MM.1S (cell line): ENCODE measurements around the gene DPP9.

ENCODE experiments used
- DNase-seq: peaks from one replicate; pipeline ENCODE4 v3.0.0-alpha.2; 2015
- H2AFZ ChIP-seq: fragments of 300-600 bp; sonication (generic); 2 replicates; pipeline ENCODE4 v1.6.0; 2016; ENCODE audit warnings: antibody characterized with exemption, low read length
- H3F3A ChIP-seq: fragments of 300-600 bp; sonication (generic); 2 replicates; pipeline ENCODE4 v1.6.1; 2016; ENCODE audit warnings: mild to moderate bottlenecking, antibody characterized with exemption, low read length, moderate library complexity, mixed read lengths; ENCODE audit not compliant: insufficient read depth
- H3K27ac ChIP-seq: fragments of 300-600 bp; sonication (generic); 2 replicates; pipeline ENCODE4 v1.5.1; 2016; ENCODE audit warnings: mild to moderate bottlenecking, low read length
- H3K27me3 ChIP-seq: fragments of 300-600 bp; sonication (generic); replicated peaks from 2 replicates; pipeline ENCODE4 v1.6.0; 2016; ENCODE audit warnings: low read length; ENCODE audit not compliant: insufficient read depth
- H3K36me3 ChIP-seq: fragments of 300-600 bp; sonication (generic); replicated peaks from 2 replicates; pipeline ENCODE4 v1.6.1; 2016; ENCODE audit warnings: mild to moderate bottlenecking, low read length, mixed read lengths; ENCODE audit not compliant: insufficient read depth
- H3K4me1 ChIP-seq: fragments of 300-600 bp; sonication (generic); 2 replicates; pipeline ENCODE4 v1.6.1; 2016; ENCODE audit warnings: low read length, mixed read lengths
- H3K4me2 ChIP-seq: fragments of 300-600 bp; sonication (generic); 2 replicates; pipeline ENCODE4 v1.6.0; 2016; ENCODE audit warnings: low read depth, low read length
- H3K4me3 ChIP-seq: fragments of 300-600 bp; sonication (generic); 2 replicates; pipeline ENCODE4 v1.5.1; 2016; ENCODE audit warnings: low read length, mixed read lengths
- H3K79me2 ChIP-seq: fragments of 300-600 bp; sonication (generic); 2 replicates; pipeline ENCODE4 v1.6.1; 2016; ENCODE audit warnings: mixed run types, low read length, mixed read lengths
- H3K9ac ChIP-seq: fragments of 300-600 bp; sonication (generic); 2 replicates; pipeline ENCODE4 v1.6.1; 2016; ENCODE audit warnings: low read length, mixed read lengths
- H3K9me2 ChIP-seq: fragments of 300-600 bp; sonication (generic); replicated peaks from 2 replicates; pipeline ENCODE4 v1.6.1; 2016; ENCODE audit warnings: mild to moderate bottlenecking, low read length, mixed read lengths; ENCODE audit not compliant: insufficient read depth
- H3K9me3 ChIP-seq: fragments of 300-600 bp; sonication (generic); replicated peaks from 2 replicates; pipeline ENCODE4 v1.6.1; 2016; ENCODE audit warnings: mild to moderate bottlenecking, low read length, mixed read lengths; ENCODE audit not compliant: insufficient read depth
- H4K20me1 ChIP-seq: fragments of 300-600 bp; sonication (generic); 2 replicates; pipeline ENCODE4 v1.6.1; 2016; ENCODE audit warnings: mild to moderate bottlenecking, low read length, moderate library complexity, mixed read lengths; ENCODE audit not compliant: insufficient read depth
- EZH2 ChIP-seq: fragments of 300-600 bp; sonication (generic); optimal IDR thresholded peaks from 2 replicates; pipeline ENCODE3; 2017; ENCODE audit warnings: low read depth, mild to moderate bottlenecking, antibody characterized with exemption, low read length, mixed read lengths
- EZH2phosphoT487 ChIP-seq: fragments of 300-600 bp; sonication (generic); IDR thresholded peaks from 2 replicates; pipeline ENCODE4 v1.6.1; 2018; ENCODE audit warnings: antibody characterized with exemption, low read length
- TF ChIP-seq, protein P1 (sequence below): fragments of 300-600 bp; sonication (generic); IDR thresholded peaks from 2 replicates; pipeline ENCODE4 v1.5.1; 2016; ENCODE audit warnings: antibody characterized with exemption, low read length, mixed read lengths

Gene DPP9

DNA sequence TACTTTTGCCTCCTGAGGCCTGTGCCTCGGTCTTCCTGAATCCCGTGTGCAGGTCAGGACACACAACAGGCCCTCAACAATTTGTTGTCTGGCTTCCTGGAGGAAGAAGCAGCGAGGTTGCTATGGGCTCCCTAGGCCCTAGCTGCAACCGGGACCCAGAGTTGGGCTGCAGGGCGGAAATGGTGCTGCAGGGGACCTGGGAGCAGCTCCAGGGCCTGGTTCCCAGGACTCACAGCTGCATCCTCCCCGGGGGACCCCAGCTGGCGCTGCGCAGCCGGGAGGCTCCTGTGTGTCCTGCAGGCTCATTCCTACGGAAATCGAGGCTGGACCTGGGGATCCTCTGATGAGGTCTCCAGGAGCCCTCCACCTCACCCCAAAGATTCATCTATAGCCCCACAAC, 85.3 kb downstream of the DPP9 start:
- no peak overlapping the region for H3K27ac ChIP-seq
- H3K4me2 ChIP-seq: no peak overlapping the region
- no peaks in the 10 kb centered on the region for H3K9me3 ChIP-seq
- no peak for DNase-seq
- 0 out of 2 replicates have a peak overlapping the region, but pooled peaks have one; percentile 74 for H2AFZ ChIP-seq
- no peak overlapping the region for H3K9ac ChIP-seq
- H4K20me1 ChIP-seq: no peaks in the 10 kb centered on the region
- no peaks in the 10 kb centered on the region for H3K79me2 ChIP-seq
- no peaks in the 10 kb centered on the region for H3K36me3 ChIP-seq
- H3K4me3 ChIP-seq: no peak overlapping the region
- peaks cover 25% of the 10 kb centered on the region for H3K27me3 ChIP-seq
- H3K4me1 ChIP-seq: 0 out of 2 replicates have a peak, but pooled peaks cover 5% of the 10 kb centered on the region
- H3F3A ChIP-seq: peaks cover 12% of the 10 kb centered on the region
- H3K9me2 ChIP-seq: no peaks in the 10 kb centered on the region
- no peak for TF ChIP-seq EZH2phosphoT487
- TF ChIP-seq EZH2: no peak
- TF ChIP-seq, protein P1, sequence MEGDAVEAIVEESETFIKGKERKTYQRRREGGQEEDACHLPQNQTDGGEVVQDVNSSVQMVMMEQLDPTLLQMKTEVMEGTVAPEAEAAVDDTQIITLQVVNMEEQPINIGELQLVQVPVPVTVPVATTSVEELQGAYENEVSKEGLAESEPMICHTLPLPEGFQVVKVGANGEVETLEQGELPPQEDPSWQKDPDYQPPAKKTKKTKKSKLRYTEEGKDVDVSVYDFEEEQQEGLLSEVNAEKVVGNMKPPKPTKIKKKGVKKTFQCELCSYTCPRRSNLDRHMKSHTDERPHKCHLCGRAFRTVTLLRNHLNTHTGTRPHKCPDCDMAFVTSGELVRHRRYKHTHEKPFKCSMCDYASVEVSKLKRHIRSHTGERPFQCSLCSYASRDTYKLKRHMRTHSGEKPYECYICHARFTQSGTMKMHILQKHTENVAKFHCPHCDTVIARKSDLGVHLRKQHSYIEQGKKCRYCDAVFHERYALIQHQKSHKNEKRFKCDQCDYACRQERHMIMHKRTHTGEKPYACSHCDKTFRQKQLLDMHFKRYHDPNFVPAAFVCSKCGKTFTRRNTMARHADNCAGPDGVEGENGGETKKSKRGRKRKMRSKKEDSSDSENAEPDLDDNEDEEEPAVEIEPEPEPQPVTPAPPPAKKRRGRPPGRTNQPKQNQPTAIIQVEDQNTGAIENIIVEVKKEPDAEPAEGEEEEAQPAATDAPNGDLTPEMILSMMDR: no peak

DNA sequence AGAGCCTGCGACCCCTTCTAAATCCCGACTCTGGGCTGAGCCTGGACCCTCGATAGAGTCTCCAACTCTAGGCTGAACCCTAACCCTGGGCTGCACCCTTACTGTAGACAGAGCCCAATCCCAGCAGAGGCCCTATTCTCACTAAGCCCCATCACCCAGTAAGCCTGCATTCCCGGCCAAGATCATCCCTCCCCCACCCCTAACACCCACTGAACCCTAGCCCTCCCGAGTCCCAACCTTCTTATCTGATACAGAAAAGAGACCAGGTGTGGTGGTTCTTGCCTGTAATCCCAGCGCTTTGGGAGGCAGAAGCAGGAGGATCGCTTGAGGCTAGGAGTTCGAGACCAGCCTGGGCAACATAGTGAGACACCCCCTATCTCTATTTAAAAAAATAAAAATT, 86.9 kb downstream of the DPP9 start:
- Histone ChIP-seq H3K4me1 (0 out of 2 replicates have a peak, but pooled peaks cover 5% of the 10 kb centered on the region), H3K9me2 (no peaks in the 10 kb centered on the region), H3K27ac (no peak overlapping the region), H3F3A (peaks cover 12% of the 10 kb centered on the region), H3K9me3 (no peaks in the 10 kb centered on the region), H2AFZ (peak overlapping the region; percentile 88), H3K4me3 (peak overlapping the region; percentile 66), H3K36me3 (no peaks in the 10 kb centered on the region), H3K9ac (no peak overlapping the region), H4K20me1 (no peaks in the 10 kb centered on the region), H3K27me3 (peaks cover 38% of the 10 kb centered on the region), H3K79me2 (no peaks in the 10 kb centered on the region), H3K4me2 (peak overlapping the region; percentile 98)
- TF ChIP-seq, protein P1: no peak
- TF ChIP-seq EZH2 (no peak), EZH2phosphoT487 (no peak)
- DNase-seq: no peak

DNA sequence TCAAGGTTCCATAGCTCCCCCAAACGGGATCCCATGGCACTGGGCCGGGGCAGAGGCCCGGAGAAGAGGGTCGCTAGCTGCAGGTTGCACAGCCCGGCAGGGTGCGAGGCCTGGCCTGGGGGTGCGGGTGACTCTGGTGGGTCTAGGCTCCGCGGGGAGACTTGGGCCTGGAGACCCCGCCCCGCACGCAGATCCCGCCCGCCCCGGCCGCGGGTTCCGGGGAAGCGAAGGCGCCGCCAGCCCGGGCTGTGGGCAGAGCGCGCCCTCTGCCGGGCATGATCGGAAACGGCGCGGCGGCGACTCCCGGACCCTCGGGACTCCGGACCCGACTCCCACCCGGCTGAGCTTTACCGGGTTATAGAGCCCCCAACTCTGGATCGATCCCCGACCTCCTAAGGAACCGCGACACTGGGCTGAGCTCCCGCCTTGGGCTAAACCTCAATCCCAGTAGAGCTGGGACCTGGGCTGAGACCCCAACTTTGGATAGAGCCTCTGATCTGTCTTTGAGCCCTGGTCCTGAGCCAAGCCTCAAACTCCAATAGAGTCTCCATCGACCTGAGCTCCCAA, 87.4 kb downstream of the DPP9 start:
- H3K4me3 ChIP-seq: peak overlapping the region; percentile 66
- H3K4me1 ChIP-seq: 0 out of 2 replicates have a peak, but pooled peaks cover 5% of the 10 kb centered on the region
- H3K4me2 ChIP-seq: peak overlapping the region; percentile 98
- peaks cover 40% of the 10 kb centered on the region for H3K27me3 ChIP-seq
- DNase-seq: peak; percentile 64
- H4K20me1 ChIP-seq: no peaks in the 10 kb centered on the region
- H3K9me3 ChIP-seq: no peaks in the 10 kb centered on the region
- TF ChIP-seq EZH2 (no peak), EZH2phosphoT487 (no peak)
- TF ChIP-seq, protein P1: peak; percentile 95
- no peaks in the 10 kb centered on the region for H3K36me3 ChIP-seq
- H3K79me2 ChIP-seq: no peaks in the 10 kb centered on the region
- H3K9me2 ChIP-seq: no peaks in the 10 kb centered on the region
- H3K27ac ChIP-seq: no peak overlapping the region
- H3F3A ChIP-seq: peaks cover 12% of the 10 kb centered on the region
- H3K9ac ChIP-seq: peak overlapping the region; percentile 33; the same call in 1 of the 2 replicates
- H2AFZ ChIP-seq: peak overlapping the region; percentile 88
